GM12874 (cell line): ENCODE data around the gene TCOF1.

ENCODE experiments used
- CTCF ChIP-seq: IDR thresholded peaks from 2 replicates; pipeline ENCODE4 v1.5.1; 2011; ENCODE audit warnings: low read depth, mild to moderate bottlenecking, control low read depth, low read length, moderate library complexity; ENCODE audit not compliant: insufficient read depth

TCOF1 gene

GRCh38 chr5:150343994-150344631 lies 13.4 kb upstream of the TCOF1 start:
- no peak for TF ChIP-seq CTCF

DNA sequence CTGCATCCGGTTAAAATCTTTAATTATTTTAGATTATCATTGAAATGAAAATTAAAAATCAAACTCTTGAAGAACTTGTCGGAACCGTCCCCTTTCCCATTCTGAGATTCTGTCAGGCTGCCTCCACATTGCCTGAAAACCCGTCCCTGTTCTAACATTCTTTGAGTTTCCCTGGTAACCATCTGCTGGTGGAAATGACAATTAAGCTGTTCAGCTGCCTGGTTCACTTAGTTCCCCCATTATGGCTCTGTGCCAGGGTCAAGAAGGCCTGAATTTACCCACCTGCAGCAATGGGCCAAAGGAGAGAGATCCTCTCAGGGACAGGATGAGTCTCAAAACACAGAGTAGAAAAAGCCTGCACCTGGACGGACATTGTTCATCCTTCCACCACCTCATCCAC lies 11.8 kb upstream of the TCOF1 start:
- no peak for TF ChIP-seq CTCF

DNA sequence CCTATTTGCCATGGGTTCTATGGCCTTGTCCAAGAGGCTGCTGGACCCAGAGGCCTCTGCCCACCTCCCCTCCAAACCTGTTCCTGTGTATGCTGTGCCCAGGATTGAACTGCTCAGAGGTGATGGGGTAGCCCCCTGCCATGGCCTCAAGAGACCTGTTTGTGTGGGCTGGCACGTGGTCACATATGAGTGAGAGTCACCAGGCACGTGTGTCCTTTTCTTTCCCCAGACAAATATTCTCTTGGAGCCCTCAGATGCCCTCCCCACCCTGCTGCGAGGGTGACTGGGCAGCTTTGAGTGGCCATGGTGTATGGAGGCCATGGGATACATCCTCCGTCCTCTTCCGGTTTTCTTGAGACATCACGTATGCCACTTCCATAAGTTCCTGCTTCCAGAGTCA lies 10.9 kb upstream of the TCOF1 start:
- no peak for TF ChIP-seq CTCF

GRCh38 chr5:150347003-150347402 lies 10.5 kb upstream of the TCOF1 start:
- TF ChIP-seq CTCF, result no peak

DNA sequence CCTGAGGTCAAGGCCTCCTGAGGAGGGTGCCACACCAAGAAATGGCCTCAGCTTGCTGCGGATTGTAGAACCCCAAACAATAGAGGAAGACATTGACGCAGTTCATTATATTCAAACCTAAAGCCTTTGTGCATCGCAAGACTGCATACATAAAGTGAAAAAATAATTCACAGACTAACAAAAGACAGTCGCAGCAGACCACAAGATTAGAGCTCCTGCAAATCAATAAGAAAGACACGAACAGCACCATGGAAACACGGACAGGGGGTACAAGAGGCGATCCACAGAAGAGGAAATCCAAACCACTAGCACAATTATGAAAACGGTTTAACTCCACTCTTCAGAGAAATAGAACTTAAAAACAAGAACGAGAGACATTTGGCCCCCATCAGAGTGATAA lies 10.0 kb upstream of the TCOF1 start:
- TF ChIP-seq CTCF, result no peak

DNA sequence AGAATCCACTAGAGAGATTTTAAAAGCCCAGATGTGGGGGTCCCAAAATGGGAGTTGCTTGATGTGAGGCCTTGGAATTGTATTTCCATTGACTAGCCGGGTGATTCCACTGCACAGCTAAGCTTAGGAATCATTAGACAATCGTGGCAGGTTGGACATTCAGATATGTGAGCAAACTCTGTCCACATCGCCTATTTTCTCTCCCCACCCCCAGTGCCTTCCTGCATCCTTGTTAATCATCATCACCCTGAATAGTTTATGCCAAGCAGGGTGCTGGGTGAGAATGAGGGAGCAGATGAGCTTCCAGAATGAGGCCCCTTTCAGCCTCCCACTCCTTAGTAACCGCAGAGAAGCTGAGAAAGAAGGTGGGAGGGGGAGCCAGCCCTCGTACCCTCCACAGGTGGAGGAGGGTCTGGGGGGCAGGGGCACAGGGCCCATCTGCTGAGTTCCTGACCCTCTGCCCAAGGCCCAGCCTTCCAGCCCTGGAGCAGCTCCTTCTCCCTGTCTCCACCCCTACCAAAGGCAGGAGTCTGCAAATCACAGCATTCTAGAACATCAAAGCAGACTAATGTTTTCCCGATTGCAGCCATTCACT lies 7.7 kb upstream of the TCOF1 start:
- TF ChIP-seq CTCF, result no peak

- TF ChIP-seq CTCF, result peak; percentile 71
These were observed 6.8 kb upstream of the TCOF1 start for GRCh38 chr5:150350524-150351344.
